ENCODE data around the gene DGKA.

- TF ChIP-seq CTCF (IDR thresholded peaks at IDR 0.05; ENCODE audit: insufficient read depth, low read length) = no peak
- TF ChIP-seq POLR2AphosphoS5 (IDR thresholded peaks at IDR 0.05; ENCODE audit: low read depth) = no peak
- no peak for TF ChIP-seq GABPA (IDR thresholded peaks at IDR 0.05; ENCODE audit: low read depth)
These were observed 22.0 kb upstream of the DGKA start for GRCh38 chr12:55908726-55909512.
